ENCODE data around the gene CAMK2N1. TPM values are rescaled to one million over a fixed set of nuclear protein-coding genes. Genes with fewer than 3 reads are reported as not detected.
"Not testable (repeated sequence)": the region's sequence is repeated elsewhere in the genome, so short reads cannot be mapped to it uniquely, and the experiment has no call there.

Gene CAMK2N1
- total RNA-seq, 1 donor from 2014 or later, result 30.0 TPM

GRCh38 chr1:20499718-20500117, 13.7 kb upstream of the CAMK2N1 start:
- Mint-ChIP-seq H3K27me3 (ENCODE audit: unreplicated experiment) (no peaks in the 10 kb centered on the region), H3K9me3 (ENCODE audit: unreplicated experiment) (no peaks in the 10 kb centered on the region), H3K27ac (ENCODE audit: unreplicated experiment) (no peak overlapping the region), H3K36me3 (ENCODE audit: unreplicated experiment) (peaks cover 25% of the 10 kb centered on the region), H3K4me3 (ENCODE audit: unreplicated experiment) (no peak overlapping the region), H3K4me1 (ENCODE audit: unreplicated experiment) (peaks cover 8% of the 10 kb centered on the region)
- DNase-seq (ENCODE audit: extremely low spot score, unreplicated experiment), result no peak
- no peak for TF ChIP-seq CTCF (IDR thresholded peaks at IDR 0.05)

GRCh38 chr1:20499105-20499504, 13.1 kb upstream of the CAMK2N1 start:
- Mint-ChIP-seq H3K4me1 (ENCODE audit: unreplicated experiment) (peaks cover 6% of the 10 kb centered on the region), H3K4me3 (ENCODE audit: unreplicated experiment) (no peak overlapping the region)
- TF ChIP-seq CTCF (IDR thresholded peaks at IDR 0.05), result no peak

GRCh38 chr1:20498116-20498515, 12.1 kb upstream of the CAMK2N1 start:
- no peak for TF ChIP-seq CTCF (IDR thresholded peaks at IDR 0.05)
- Mint-ChIP-seq H3K27ac (ENCODE audit: unreplicated experiment) (no peak overlapping the region), H3K9me3 (ENCODE audit: unreplicated experiment) (no peaks in the 10 kb centered on the region), H3K36me3 (ENCODE audit: unreplicated experiment) (peaks cover 25% of the 10 kb centered on the region), H3K27me3 (ENCODE audit: unreplicated experiment) (no peaks in the 10 kb centered on the region), H3K4me1 (ENCODE audit: unreplicated experiment) (peaks cover 4% of the 10 kb centered on the region), H3K4me3 (ENCODE audit: unreplicated experiment) (no peak overlapping the region)
- DNase-seq (ENCODE audit: extremely low spot score, unreplicated experiment), result no peak

More at GRCh38 chr1:20499105-20499504, 13.1 kb upstream of the CAMK2N1 start:
- no peak for DNase-seq (ENCODE audit: extremely low spot score, unreplicated experiment)
- Mint-ChIP-seq H3K27ac (ENCODE audit: unreplicated experiment) (no peak overlapping the region), H3K9me3 (ENCODE audit: unreplicated experiment) (no peaks in the 10 kb centered on the region), H3K27me3 (ENCODE audit: unreplicated experiment) (no peaks in the 10 kb centered on the region), H3K36me3 (ENCODE audit: unreplicated experiment) (peaks cover 25% of the 10 kb centered on the region)

DNA sequence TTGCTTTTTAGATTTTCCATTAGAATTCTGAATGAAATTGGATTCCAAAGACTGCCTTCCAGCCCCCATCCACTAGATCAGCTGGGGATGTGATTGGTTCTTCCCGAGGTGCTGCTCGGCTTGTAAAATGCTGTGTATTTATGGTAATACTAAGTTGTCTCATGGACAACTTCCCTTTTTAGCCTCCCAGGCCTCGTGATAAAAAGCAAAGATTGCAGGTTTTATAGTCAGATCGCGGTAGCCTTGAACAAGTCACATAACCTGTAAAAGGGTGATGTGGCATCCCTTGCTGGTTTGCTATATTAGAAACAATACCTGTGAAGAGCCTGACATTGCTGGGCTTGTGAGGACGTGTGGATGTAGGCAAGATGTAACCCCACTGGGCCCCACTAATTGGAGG, 11.5 kb upstream of the CAMK2N1 start:
- no peaks in the 10 kb centered on the region for H3K9me3 Mint-ChIP-seq (ENCODE audit: unreplicated experiment)
- no peak for TF ChIP-seq CTCF (IDR thresholded peaks at IDR 0.05)
- H3K4me1 Mint-ChIP-seq (ENCODE audit: unreplicated experiment), result peaks cover 4% of the 10 kb centered on the region
- H3K4me3 Mint-ChIP-seq (ENCODE audit: unreplicated experiment), result no peak overlapping the region
- H3K27me3 Mint-ChIP-seq (ENCODE audit: unreplicated experiment), result no peaks in the 10 kb centered on the region
- no peak overlapping the region for H3K27ac Mint-ChIP-seq (ENCODE audit: unreplicated experiment)
- no peak for DNase-seq (ENCODE audit: extremely low spot score, unreplicated experiment)
- H3K36me3 Mint-ChIP-seq (ENCODE audit: unreplicated experiment), result peaks cover 25% of the 10 kb centered on the region

DNA sequence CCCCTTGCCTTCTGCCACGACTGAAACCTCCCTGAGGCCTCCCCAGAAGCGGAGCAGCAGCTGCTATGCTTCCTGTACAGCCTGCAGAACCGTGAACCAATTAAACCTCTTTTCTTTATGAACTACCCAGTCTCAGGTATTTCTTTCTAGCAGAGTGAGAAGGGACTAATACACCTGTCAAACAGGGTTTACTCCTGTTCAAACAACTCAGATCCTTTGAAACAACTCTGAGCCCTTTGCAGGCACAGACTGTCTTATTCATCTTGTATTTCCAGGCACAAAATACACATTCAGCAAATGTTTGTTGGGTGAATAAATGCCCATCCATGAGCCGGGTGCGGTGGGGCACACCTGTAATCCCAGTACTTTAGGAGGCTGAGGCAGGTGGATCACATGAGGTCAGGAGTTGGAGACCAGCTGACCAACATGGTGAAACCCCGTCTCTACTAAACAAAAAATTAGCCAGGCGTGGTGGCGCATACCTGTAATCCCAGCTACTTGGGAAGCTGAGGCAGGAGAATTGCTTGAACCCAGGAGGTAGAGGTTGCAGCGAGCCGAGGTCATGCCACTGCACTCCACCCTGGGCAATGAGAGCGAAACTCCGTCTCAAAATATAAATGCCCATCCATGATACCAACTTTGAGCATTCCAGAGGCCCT, 10.8 kb upstream of the CAMK2N1 start:
- peaks cover 25% of the 10 kb centered on the region for H3K36me3 Mint-ChIP-seq (ENCODE audit: unreplicated experiment)
- H3K9me3 Mint-ChIP-seq (ENCODE audit: unreplicated experiment); H3K27me3 Mint-ChIP-seq (ENCODE audit: unreplicated experiment); H3K4me3 Mint-ChIP-seq (ENCODE audit: unreplicated experiment); H3K4me1 Mint-ChIP-seq (ENCODE audit: unreplicated experiment); H3K27ac Mint-ChIP-seq (ENCODE audit: unreplicated experiment); DNase-seq (ENCODE audit: extremely low spot score, unreplicated experiment): not testable (repeated sequence)
